ENCODE measurements around the gene SULT1C2.

The SULT1C2 gene

DNA sequence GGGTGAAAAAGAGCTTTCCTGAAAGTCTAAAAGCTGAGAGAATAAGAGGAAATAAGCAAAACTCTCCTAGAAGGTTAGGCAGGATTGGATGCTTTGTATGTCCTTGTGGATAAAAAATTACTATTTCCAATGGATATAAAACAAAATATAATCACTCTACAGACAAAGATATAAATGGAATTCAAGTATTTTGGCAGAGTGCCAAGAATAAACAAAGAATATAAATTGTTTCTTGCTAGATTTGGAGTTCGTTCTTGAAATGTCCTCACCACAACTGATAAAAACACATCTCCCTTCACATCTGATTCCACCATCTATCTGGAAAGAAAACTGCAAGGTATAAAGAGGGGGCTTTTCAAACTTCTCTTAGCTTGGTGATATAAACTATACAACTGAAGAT, 35.6 kb upstream of the SULT1C2 start:
- TF ChIP-seq REST (IDR thresholded peaks at IDR 0.05; ENCODE audit: insufficient read depth in 1 of 2, low read depth in 2 of 2, low read length in 2 of 2) (no peak), TAF1 (IDR thresholded peaks at IDR 0.05; ENCODE audit: borderline replicate concordance, insufficient read depth, low read length) (no peak), FOXP2 (optimal IDR thresholded peaks at IDR 0.05; ENCODE audit: borderline replicate concordance, extremely low read depth, extremely low read length, insufficient read depth) (no peak), POLR2AphosphoS5 (IDR thresholded peaks at IDR 0.05; ENCODE audit: low read depth, low read length) (no peak), SIN3A (IDR thresholded peaks at IDR 0.05; ENCODE audit: borderline replicate concordance, insufficient read depth, low read length) (no peak)

DNA sequence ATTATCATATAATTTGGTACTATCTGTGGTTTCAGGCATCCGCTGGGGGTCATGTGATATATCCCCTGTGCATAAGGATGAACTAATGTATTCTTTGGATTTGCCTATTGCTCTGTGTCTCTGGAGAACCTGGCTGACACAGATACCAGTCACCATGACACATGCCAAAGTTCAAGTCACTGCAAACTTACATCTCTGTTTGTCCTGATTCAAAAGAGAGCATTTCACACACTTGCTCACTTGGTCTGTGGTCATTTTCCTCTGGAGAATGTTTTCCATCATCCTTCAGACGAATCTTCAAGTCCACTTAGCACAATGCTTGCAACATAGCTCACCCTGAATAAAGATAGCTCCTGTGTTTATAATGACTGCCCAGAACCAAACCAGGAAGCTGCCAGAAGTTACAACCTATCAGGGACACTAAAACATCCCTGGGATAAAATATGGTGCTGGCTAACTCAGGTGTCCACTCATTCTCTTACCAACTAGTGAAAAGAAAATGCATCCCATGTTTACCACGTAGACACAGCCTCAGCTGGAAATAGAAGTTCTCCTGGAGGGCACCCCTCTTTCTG, 30.9 kb upstream of the SULT1C2 start:
- no peak for TF ChIP-seq TAF1 (IDR thresholded peaks at IDR 0.05; ENCODE audit: borderline replicate concordance, insufficient read depth, low read length)
- TF ChIP-seq FOXP2 (optimal IDR thresholded peaks at IDR 0.05; ENCODE audit: borderline replicate concordance, extremely low read depth, extremely low read length, insufficient read depth), result no peak
- no peak for TF ChIP-seq SIN3A (IDR thresholded peaks at IDR 0.05; ENCODE audit: borderline replicate concordance, insufficient read depth, low read length)

DNA sequence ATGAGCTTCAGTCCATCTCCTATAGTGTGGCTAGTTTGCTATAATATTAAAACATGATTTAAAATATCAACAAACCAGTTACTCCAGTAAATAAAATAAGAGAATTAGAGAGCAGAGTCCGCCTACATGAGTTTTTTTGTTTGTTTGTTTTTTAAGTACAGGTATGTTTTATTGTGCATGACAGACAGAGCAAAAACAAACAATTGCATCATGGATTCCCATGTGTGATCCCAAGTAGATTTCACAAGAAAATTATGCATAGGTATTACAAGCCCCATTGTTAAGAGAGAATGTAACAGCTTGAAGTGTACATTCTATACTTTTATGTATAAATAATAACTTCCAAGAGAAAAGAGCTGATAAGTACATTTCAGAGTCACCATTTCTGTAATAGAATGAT, 27.9 kb upstream of the SULT1C2 start:
- TF ChIP-seq POLR2AphosphoS5 (IDR thresholded peaks at IDR 0.05; ENCODE audit: low read depth, low read length) (no peak), TAF1 (IDR thresholded peaks at IDR 0.05; ENCODE audit: borderline replicate concordance, insufficient read depth, low read length) (no peak), FOXP2 (optimal IDR thresholded peaks at IDR 0.05; ENCODE audit: borderline replicate concordance, extremely low read depth, extremely low read length, insufficient read depth) (no peak), SIN3A (IDR thresholded peaks at IDR 0.05; ENCODE audit: borderline replicate concordance, insufficient read depth, low read length) (no peak), REST (IDR thresholded peaks at IDR 0.05; ENCODE audit: insufficient read depth in 1 of 2, low read depth in 2 of 2, low read length in 2 of 2) (no peak)

GRCh38 chr2:108262036-108262435, 26.7 kb upstream of the SULT1C2 start:
- TF ChIP-seq REST (IDR thresholded peaks at IDR 0.05; ENCODE audit: insufficient read depth in 1 of 2, low read depth in 2 of 2, low read length in 2 of 2), result no peak
- no peak for TF ChIP-seq FOXP2 (optimal IDR thresholded peaks at IDR 0.05; ENCODE audit: borderline replicate concordance, extremely low read depth, extremely low read length, insufficient read depth)
- TF ChIP-seq TAF1 (IDR thresholded peaks at IDR 0.05; ENCODE audit: borderline replicate concordance, insufficient read depth, low read length), result no peak
- TF ChIP-seq SIN3A (IDR thresholded peaks at IDR 0.05; ENCODE audit: borderline replicate concordance, insufficient read depth, low read length), result no peak
- TF ChIP-seq POLR2AphosphoS5 (IDR thresholded peaks at IDR 0.05; ENCODE audit: low read depth, low read length), result no peak

GRCh38 chr2:108263401-108263800, 25.3 kb upstream of the SULT1C2 start:
- TF ChIP-seq REST (IDR thresholded peaks at IDR 0.05; ENCODE audit: insufficient read depth in 1 of 2, low read depth in 2 of 2, low read length in 2 of 2), result no peak
- no peak for TF ChIP-seq POLR2AphosphoS5 (IDR thresholded peaks at IDR 0.05; ENCODE audit: low read depth, low read length)
- TF ChIP-seq FOXP2 (optimal IDR thresholded peaks at IDR 0.05; ENCODE audit: borderline replicate concordance, extremely low read depth, extremely low read length, insufficient read depth), result no peak
- no peak for TF ChIP-seq SIN3A (IDR thresholded peaks at IDR 0.05; ENCODE audit: borderline replicate concordance, insufficient read depth, low read length)
- no peak for TF ChIP-seq TAF1 (IDR thresholded peaks at IDR 0.05; ENCODE audit: borderline replicate concordance, insufficient read depth, low read length)

Measured in PFSK-1 (cell line).